GM12873 (cell line): Measurements from ENCODE around the gene TAGLN.

ENCODE experiments used
- TF ChIP-seq, protein P1 (sequence below): IDR thresholded peaks from 2 replicates; pipeline ENCODE4 v1.5.1; 2012; ENCODE audit warnings: low read depth, mild to moderate bottlenecking, moderate library complexity, low read length, control low read depth; ENCODE audit not compliant: insufficient read depth; ENCODE audit errors: missing control alignments

TAGLN gene

DNA sequence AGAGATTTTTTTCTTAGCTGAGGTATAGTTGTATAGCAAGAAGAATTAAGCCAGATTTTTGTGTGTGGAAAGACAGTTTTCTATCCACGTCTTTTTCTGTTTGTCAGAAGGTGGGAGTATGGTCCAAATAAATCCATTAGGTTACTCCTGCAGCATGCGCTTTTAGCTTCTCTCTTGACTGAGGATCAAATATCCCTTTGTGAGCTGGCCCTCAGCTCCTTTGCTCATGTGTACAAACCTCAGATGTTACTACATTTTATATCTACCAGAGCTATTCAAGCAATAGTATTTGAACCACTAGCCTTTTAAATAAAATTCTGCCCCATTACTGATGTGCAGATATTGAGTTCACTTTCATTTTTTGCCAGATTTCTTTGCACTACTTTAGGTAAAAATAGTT lies 29.4 kb upstream of the TAGLN start:
- TF ChIP-seq, protein P1, sequence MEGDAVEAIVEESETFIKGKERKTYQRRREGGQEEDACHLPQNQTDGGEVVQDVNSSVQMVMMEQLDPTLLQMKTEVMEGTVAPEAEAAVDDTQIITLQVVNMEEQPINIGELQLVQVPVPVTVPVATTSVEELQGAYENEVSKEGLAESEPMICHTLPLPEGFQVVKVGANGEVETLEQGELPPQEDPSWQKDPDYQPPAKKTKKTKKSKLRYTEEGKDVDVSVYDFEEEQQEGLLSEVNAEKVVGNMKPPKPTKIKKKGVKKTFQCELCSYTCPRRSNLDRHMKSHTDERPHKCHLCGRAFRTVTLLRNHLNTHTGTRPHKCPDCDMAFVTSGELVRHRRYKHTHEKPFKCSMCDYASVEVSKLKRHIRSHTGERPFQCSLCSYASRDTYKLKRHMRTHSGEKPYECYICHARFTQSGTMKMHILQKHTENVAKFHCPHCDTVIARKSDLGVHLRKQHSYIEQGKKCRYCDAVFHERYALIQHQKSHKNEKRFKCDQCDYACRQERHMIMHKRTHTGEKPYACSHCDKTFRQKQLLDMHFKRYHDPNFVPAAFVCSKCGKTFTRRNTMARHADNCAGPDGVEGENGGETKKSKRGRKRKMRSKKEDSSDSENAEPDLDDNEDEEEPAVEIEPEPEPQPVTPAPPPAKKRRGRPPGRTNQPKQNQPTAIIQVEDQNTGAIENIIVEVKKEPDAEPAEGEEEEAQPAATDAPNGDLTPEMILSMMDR = no peak

DNA sequence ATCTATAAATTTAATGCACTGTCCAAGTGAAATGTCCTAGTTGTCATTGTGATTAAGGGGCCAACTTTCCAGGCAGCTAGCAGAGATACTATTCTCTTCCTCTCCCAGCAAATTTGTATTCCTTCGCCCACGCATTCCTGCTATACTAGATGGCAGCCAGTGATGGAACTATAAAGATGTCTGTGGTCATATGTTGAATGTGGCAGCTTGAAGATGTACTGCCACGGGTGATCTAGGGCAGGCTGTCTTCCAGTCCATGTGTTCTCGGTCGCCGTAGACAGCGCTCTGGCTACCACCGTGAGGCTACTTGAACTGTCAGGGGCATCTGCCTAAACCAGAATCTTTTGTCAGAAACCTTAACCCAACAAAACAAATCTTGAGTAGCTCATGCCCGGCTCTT lies 29.0 kb upstream of the TAGLN start:
- TF ChIP-seq, protein P1 = no peak

DNA sequence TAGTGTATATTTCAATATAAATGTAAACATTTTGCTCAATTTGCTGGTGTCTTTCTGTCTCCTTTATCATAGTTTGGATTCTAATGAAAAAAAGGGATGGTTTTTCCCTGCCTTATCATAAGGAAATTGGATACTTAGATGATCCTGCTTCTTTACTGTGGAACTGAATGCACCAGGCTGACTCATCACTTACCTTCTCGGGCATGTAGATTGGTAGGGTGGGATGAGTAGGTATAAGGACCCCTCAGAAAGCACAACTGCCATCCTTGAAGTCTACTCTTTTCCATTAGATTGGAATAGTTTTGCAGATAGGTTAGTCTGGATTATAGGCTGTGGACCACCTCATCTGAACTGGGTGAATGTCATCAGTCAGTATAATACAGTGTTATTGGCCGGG lies 28.2 kb upstream of the TAGLN start:
- TF ChIP-seq, protein P1 = no peak

DNA sequence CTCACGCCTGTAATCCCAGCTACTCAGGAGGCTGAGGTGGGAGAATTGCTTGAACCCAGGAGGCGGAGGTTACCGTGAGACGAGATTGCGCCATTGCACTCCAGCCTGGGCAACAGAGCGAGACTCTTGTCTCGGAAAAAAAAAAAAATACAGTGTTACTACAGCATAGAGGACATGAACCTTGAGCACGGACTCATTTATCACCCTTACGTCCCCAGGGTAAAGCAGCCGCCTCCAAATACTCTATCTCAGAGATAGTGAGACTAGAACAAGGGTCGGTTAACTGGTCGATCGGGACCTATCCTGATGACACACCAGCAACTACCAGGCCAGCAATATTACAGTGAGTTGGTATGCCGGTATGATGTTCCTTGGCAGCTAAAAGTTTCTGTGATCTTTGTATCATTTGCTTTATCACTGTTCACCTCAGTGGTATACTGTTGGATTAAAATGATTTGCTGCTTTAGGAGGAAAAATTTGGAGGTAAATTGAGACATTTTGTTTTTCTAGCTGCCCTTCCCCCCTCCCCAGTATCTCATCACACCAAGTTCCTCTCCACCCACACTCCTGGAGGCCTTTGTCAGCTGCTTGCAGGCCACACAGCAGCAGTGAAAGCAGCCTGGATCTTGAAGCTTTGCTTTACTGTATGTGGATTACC lies 27.6 kb upstream of the TAGLN start:
- TF ChIP-seq, protein P1 = no peak

DNA sequence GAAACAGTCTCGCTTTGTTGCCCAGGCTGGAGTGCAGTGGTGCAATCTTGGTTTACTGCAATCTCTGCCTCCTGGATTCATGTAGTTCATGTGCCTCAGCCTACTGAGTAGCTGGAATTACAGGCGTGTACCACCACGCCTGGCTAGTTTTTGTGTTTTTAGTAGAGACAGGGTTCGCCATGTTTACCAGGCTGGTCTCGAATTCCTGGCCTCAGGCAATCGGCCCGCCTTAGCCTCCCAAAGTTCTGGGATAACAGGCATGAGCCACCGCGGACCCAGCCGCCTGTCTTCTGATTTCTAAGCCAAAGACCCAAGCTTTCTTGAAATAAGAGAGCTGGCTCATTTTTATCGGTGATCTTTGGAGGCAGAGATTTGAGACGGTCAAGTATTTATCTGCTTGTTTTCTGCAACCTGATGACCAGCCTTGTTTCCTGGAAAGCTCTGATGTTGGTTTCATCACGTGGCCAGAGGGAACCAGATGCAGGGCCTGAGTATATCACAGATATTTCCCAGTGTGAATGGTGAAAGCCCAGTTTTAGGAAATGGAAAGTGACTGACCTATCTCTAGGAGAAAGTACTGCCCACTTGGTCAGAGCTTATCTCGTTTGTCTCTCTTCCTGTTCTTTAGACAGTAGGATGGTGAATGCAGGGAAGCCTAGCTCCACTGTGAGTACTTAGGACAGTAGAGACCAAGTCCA lies 26.3 kb upstream of the TAGLN start:
- TF ChIP-seq, protein P1 = no peak

DNA sequence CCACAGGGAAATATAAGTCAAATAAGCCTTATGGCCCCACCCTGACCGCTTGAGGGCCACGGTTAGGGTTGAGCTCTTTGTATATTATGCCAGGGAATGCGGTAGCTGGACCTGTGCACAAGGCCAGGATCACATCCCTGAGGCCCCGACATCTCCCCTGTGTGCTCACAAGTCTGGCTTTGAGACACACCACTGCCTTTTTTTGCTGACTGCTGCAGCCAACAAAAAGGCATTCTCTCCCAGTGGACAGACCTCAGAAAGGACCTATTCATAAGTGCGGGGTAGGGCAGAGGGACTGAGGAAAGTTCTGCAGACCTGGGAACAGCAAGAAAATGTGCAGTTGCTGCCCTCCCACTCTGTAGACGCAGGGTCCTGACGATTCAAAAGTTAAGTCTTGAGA lies 24.1 kb upstream of the TAGLN start:
- TF ChIP-seq, protein P1 = no peak

DNA sequence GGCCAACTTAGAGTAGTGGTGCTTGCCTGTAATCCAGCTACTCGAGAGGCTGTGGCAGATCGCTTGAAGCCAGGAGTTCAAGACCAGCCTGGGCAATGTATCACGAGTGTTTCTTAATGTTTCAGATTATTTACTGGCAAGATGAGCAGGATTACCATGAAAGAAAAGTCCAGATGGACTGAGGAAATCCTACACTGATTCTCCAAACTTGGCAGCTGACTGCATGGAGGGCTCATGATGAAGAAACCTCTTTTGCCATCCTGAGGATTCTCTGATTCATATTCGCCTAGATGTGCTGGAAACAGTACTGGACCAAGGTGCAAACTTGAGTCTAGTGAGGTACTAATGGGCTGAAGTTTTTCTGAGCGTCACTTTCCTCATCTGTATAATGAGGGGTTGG lies 23.4 kb upstream of the TAGLN start:
- TF ChIP-seq, protein P1 = no peak
